ENCODE data around the gene B4GALT2.

The B4GALT2 gene

GRCh38 chr1:43970911-43971310, 8.1 kb upstream of the B4GALT2 start:
- Histone ChIP-seq H4K20me1 (ENCODE audit: low read depth, low read length) (no peaks in the 10 kb centered on the region), H3K9ac (ENCODE audit: low read length) (peak overlapping the region; percentile 71)

GRCh38 chr1:43971336-43971980, 7.6 kb upstream of the B4GALT2 start:
- H3K36me3 ChIP-seq (ENCODE audit: low read length) = no peaks in the 10 kb centered on the region
- H3K9me3 ChIP-seq (ENCODE audit: insufficient read depth, low read length) = no peaks in the 10 kb centered on the region
- H3K9me2 ChIP-seq (replicated peaks; ENCODE audit: insufficient read depth, low read length) = no peaks in the 10 kb centered on the region
- no peaks in the 10 kb centered on the region for H3K27me3 ChIP-seq (ENCODE audit: low read length)
- no peak overlapping the region for H3K4me3 ChIP-seq (ENCODE audit: insufficient read depth, low read length, poor library complexity, severe bottlenecking)
- H3K9ac ChIP-seq (ENCODE audit: low read length) = no peak overlapping the region
- H2AFZ ChIP-seq (ENCODE audit: low read depth, low read length, severe bottlenecking) = no peak overlapping the region
- TF ChIP-seq EZH2phosphoT487 (conservative IDR thresholded peaks at IDR 0.05; ENCODE audit: low read length) (no peak), CTCF (IDR thresholded peaks at IDR 0.05; ENCODE audit: insufficient read depth, low read length, poor library complexity, severe bottlenecking) (no peak)
- H3K27ac ChIP-seq (ENCODE audit: low read depth, low read length) = no peak overlapping the region
- H3F3A ChIP-seq (ENCODE audit: insufficient read depth) = peaks cover 20% of the 10 kb centered on the region
- no peak overlapping the region for H3K4me2 ChIP-seq (ENCODE audit: low read depth, low read length, poor library complexity, severe bottlenecking)
- peaks cover 31% of the 10 kb centered on the region for H3K79me2 ChIP-seq (ENCODE audit: insufficient read depth, low read length)
- H4K20me1 ChIP-seq (ENCODE audit: low read depth, low read length) = no peaks in the 10 kb centered on the region

More at GRCh38 chr1:43970911-43971310, 8.1 kb upstream of the B4GALT2 start:
- H3K36me3 ChIP-seq (ENCODE audit: low read length) = no peaks in the 10 kb centered on the region
- H3K9me3 ChIP-seq (ENCODE audit: insufficient read depth, low read length) = no peaks in the 10 kb centered on the region
- no peak overlapping the region for H3K27ac ChIP-seq (ENCODE audit: low read depth, low read length)
- peaks cover 19% of the 10 kb centered on the region for H3F3A ChIP-seq (ENCODE audit: insufficient read depth)
- peak overlapping the region; percentile 80 for H3K4me3 ChIP-seq (ENCODE audit: insufficient read depth, low read length, poor library complexity, severe bottlenecking)
- no peak for TF ChIP-seq EZH2phosphoT487 (conservative IDR thresholded peaks at IDR 0.05; ENCODE audit: low read length)
- no peak for TF ChIP-seq CTCF (IDR thresholded peaks at IDR 0.05; ENCODE audit: insufficient read depth, low read length, poor library complexity, severe bottlenecking)
- no peak overlapping the region for H2AFZ ChIP-seq (ENCODE audit: low read depth, low read length, severe bottlenecking)
- no peaks in the 10 kb centered on the region for H3K9me2 ChIP-seq (replicated peaks; ENCODE audit: insufficient read depth, low read length)
- peak overlapping the region; percentile 75 for H3K4me2 ChIP-seq (ENCODE audit: low read depth, low read length, poor library complexity, severe bottlenecking)
- H3K27me3 ChIP-seq (ENCODE audit: low read length) = no peaks in the 10 kb centered on the region
- H3K79me2 ChIP-seq (ENCODE audit: insufficient read depth, low read length) = peaks cover 26% of the 10 kb centered on the region

GRCh38 chr1:43973981-43974442, 5.0 kb upstream of the B4GALT2 start:
- H3K79me2 ChIP-seq (ENCODE audit: insufficient read depth, low read length) = peaks cover 35% of the 10 kb centered on the region
- H3F3A ChIP-seq (ENCODE audit: insufficient read depth) = peaks cover 41% of the 10 kb centered on the region
- peak overlapping the region; percentile 99 for H3K9ac ChIP-seq (ENCODE audit: low read length)
- H3K27ac ChIP-seq (ENCODE audit: low read depth, low read length) = peak overlapping the region; percentile 81
- H3K4me2 ChIP-seq (ENCODE audit: low read depth, low read length, poor library complexity, severe bottlenecking) = peak overlapping the region; percentile 72
- peak overlapping the region; percentile 89 for H3K4me3 ChIP-seq (ENCODE audit: insufficient read depth, low read length, poor library complexity, severe bottlenecking)
- no peaks in the 10 kb centered on the region for H3K27me3 ChIP-seq (ENCODE audit: low read length)
- H3K9me2 ChIP-seq (replicated peaks; ENCODE audit: insufficient read depth, low read length) = no peaks in the 10 kb centered on the region
- H2AFZ ChIP-seq (ENCODE audit: low read depth, low read length, severe bottlenecking) = peak overlapping the region; percentile 82
- H3K36me3 ChIP-seq (ENCODE audit: low read length) = no peaks in the 10 kb centered on the region
- no peaks in the 10 kb centered on the region for H3K9me3 ChIP-seq (ENCODE audit: insufficient read depth, low read length)
- TF ChIP-seq EZH2phosphoT487 (conservative IDR thresholded peaks at IDR 0.05; ENCODE audit: low read length) (no peak), CTCF (IDR thresholded peaks at IDR 0.05; ENCODE audit: insufficient read depth, low read length, poor library complexity, severe bottlenecking) (no peak)
- no peaks in the 10 kb centered on the region for H4K20me1 ChIP-seq (ENCODE audit: low read depth, low read length)
